C4-2B (cell line): Measurements from ENCODE around the gene STXBP4.

Source experiments
- H3K27ac ChIP-seq: fragments of 450-650 bp; 2 replicates; pipeline ENCODE4 v1.5.1; 2017
- ZFX ChIP-seq: fragments of 450-650 bp; IDR thresholded peaks from 2 replicates; pipeline ENCODE4 v1.6.1; 2017
- TF ChIP-seq, protein P1 (sequence below): fragments of 450-650 bp; conservative IDR thresholded peaks from 2 replicates; pipeline ENCODE4 v1.5.1; 2017; ENCODE audit warnings: mild to moderate bottlenecking

STXBP4 gene

DNA sequence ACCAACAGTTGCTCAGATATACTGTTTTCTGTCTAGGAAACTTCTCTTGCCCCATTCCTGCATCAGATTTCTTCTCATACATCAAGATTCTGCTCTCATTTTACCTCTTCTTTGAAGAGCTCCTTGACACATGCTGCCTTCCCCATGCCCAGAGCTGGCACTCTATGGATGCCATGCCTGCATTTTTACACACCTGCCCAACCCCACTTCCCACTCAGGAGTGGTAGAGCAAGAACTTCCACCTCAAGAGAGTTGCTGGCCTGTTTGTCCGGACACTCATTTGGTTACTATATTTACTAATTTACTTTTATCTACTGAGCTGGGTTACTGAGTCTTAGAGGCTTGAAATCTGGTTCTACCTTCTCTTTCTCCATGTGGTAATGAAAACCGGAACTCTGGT, 197.9 kb downstream of the STXBP4 start:
- TF ChIP-seq, protein P1, sequence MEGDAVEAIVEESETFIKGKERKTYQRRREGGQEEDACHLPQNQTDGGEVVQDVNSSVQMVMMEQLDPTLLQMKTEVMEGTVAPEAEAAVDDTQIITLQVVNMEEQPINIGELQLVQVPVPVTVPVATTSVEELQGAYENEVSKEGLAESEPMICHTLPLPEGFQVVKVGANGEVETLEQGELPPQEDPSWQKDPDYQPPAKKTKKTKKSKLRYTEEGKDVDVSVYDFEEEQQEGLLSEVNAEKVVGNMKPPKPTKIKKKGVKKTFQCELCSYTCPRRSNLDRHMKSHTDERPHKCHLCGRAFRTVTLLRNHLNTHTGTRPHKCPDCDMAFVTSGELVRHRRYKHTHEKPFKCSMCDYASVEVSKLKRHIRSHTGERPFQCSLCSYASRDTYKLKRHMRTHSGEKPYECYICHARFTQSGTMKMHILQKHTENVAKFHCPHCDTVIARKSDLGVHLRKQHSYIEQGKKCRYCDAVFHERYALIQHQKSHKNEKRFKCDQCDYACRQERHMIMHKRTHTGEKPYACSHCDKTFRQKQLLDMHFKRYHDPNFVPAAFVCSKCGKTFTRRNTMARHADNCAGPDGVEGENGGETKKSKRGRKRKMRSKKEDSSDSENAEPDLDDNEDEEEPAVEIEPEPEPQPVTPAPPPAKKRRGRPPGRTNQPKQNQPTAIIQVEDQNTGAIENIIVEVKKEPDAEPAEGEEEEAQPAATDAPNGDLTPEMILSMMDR = no peak
- no peak for TF ChIP-seq ZFX

DNA sequence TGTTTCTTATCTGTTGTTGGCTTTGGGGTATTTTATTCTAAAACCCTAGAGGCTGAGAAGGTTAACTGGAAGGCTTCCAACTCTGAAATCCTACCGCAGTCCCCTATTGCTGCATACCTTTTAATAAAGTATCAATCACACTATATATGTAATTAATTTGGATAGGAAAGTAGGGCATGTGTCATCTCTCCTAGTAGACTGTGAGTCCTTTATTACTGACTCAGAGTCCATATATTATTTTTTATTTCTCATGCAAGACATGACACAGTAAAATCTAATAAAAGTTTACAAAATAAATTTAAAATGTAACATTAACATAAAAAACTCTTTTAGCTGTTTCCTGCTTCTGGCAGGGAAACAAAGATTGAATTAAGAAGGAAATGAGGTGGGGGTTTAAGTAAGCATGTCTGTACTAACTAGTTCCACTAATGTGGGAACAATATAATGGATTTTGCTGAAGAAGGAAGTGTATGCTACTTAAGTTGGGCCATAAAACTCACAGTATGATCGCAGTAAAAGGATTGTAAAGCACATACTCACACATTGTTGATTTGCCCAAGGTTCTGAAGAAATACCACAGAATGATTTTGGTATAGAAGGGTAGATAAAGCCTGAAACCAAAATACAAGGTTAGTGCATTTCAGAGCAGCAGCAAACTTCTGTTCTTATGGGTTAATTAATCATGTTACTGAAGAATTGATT, 198.6 kb downstream of the STXBP4 start:
- no peak overlapping the region for H3K27ac ChIP-seq
- TF ChIP-seq ZFX = no peak
- TF ChIP-seq, protein P1 = no peak

More for the DNA sequence above, 197.9 kb downstream of the STXBP4 start:
- no peak overlapping the region for H3K27ac ChIP-seq

DNA sequence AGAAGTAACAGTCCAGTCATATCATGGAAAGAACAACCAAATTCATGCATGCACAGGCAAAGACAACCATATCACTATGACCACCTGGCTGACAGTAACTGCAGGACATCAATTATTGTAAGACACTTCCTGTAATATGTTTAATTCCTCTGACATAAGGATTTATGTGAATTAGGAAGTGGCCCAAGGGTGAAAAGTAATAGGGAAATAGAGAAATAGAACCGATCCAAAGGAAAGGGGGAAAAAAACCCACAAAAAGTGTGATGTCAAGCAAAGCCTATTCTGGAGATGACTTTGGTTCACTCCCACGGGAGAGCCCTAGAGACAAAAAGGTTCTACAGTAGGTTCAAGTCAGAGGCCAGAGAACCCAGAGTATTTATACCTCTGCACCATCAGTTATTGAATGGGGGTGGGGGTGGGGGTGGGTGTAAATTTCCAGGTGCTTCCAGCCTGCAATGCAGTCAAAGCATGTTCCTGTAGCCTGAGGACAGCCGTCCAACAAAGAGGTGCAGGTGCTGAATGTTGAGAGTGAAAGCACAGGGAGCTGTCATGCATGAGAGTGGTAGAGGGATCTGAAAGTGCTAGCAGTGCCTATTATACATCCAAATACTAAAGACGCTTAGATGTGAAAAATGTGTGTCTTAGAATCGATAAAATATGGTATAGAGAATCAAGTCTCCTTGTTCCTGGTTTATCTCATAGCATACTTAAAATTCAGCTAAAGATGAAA, 200.6 kb downstream of the STXBP4 start:
- no peak overlapping the region for H3K27ac ChIP-seq
- TF ChIP-seq ZFX = no peak
- TF ChIP-seq, protein P1 = no peak

DNA sequence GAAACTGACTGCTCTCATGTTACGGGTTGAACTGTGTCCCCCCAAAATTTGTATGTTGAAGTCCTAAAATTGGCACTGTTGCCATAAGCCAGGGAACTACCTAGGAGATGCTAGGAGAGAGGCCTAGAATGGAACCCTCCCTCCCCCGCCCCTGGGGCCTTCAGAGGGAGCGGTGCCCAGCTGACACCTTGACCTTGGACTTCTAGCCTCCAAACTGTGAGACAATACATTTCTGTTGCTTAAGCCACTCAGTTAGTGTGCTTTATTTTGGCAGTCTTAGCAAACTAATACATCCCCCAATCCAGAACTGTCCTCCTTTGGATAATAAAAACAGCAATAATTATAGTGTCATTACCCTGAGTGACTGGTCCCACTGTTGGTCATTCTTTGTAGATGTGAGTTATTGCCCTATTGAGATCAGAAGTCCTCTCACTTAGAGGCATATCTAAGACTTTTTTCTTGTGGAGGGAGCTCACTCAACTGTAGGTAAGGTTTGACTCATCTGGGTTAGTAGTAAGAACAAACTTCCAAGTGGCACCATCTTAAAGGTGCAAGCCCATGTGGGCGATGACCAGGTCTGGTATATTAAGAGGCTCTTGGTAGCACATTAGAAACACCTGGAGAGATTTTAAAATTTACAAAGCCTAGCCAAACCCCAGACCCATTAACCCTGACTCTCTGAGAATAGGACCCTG, 203.2 kb downstream of the STXBP4 start:
- TF ChIP-seq, protein P1 = no peak
- no peak for TF ChIP-seq ZFX
- no peak overlapping the region for H3K27ac ChIP-seq

DNA sequence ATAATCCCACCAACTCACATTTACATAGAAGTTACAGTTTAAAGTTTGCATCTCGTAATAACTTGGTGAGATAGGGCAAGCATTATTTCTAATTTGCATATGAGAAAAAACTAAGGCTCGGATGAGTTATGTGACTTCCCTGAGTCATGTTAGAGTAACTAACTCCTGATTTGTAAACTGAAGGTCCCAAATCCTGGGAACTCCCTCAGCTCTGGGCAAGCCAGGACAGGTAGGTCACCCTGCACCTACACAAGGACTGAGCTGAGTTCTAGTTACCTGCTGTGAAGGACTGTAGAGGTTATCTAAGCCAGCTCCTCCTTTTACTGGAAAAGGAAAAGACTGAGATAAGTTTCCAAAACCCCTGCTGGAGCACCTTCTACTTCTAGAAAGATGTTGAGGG, 204.0 kb downstream of the STXBP4 start:
- no peak for TF ChIP-seq ZFX
- TF ChIP-seq, protein P1 = no peak
- H3K27ac ChIP-seq = no peak overlapping the region

DNA sequence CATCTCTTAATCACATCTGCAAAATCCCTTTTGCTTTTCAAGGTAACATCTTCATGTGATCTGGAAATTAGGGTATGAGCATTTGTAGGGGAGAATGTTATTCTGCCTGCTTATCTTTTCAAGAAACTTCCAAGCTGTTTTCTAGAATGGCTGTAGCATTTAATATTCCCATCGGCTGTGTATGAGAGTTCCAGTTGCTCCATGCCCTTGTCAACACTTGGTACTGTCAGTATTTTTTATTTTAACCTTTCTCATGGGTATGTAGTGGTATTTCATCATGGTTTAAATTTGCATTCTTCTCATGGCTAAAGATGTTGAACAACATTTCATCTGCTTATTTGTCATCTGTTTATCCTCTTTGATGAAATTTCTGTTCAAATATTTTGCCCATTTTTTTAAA, 205.6 kb downstream of the STXBP4 start:
- TF ChIP-seq, protein P1 = no peak
- TF ChIP-seq ZFX = no peak
- H3K27ac ChIP-seq = no peak overlapping the region
